ENCODE measurements around the gene HORMAD2. TPM values are rescaled to one million over a fixed set of nuclear protein-coding genes. Genes with fewer than 3 reads are reported as not detected.
A peak's percentile ranks its signal among the peaks of the same experiment; 100 is the strongest.

HORMAD2 gene
- polyA plus RNA-seq, 2 of the 4 experiments (the other 2 are of a cell fraction): not detected

- CTCF ChIA-PET: interaction anchor here (1.4 to 1.5 kb wide), 2 partner anchors 9 to 139 kb away, joined by 3 to 4 read pairs; no protein-coding TSS in a partner anchor
- no peak for FAIRE-seq
Measured at GRCh38 chr22:30115705-30116104, 35.4 kb downstream of the HORMAD2 start.

GRCh38 chr22:30116362-30117117 lies 36.3 kb downstream of the HORMAD2 start:
- H3K4me3 ChIP-seq: no peak overlapping the region
- H3K4me2 ChIP-seq: peak overlapping the region; percentile 18
- ChIA-PET POLR2A (interaction anchor here (1.1 kb wide), 1 partner anchor 89 kb away, joined by 3 read pairs; no protein-coding TSS in a partner anchor), CTCF (interaction anchor here (1.4 to 1.5 kb wide), 2 partner anchors 10 to 139 kb away, joined by 3 to 4 read pairs; no protein-coding TSS in a partner anchor)
- no peak for TF ChIP-seq FOSB (CRISPR knock-in tag; IDR thresholded peaks at IDR 0.05)
- no peak for TF ChIP-seq USF2 (IDR thresholded peaks at IDR 0.05)
- no peak for TF ChIP-seq RARB (CRISPR knock-in tag; IDR thresholded peaks at IDR 0.05)
- TF ChIP-seq KDM1A (IDR thresholded peaks at IDR 0.05; ENCODE audit: low read depth): no peak
- TF ChIP-seq CBX8 (IDR thresholded peaks at IDR 0.05): no peak
- TF ChIP-seq NR3C1 (IDR thresholded peaks at IDR 0.05): no peak
- no peak for TF ChIP-seq FOSL2 (IDR thresholded peaks at IDR 0.05)
- TF ChIP-seq FOSL2 (CRISPR knock-in tag; IDR thresholded peaks at IDR 0.05): peak; percentile 33; the same call in 1 of the 2 replicates
- no peak for TF ChIP-seq NFE2L2 (conservative IDR thresholded peaks at IDR 0.05; ENCODE audit: low read length)
- TF ChIP-seq CEBPB (IDR thresholded peaks at IDR 0.05): 0 out of 4 replicates have a peak, but pooled peaks of 1 of the 2 experiments have one; percentile 1
- peak; percentile 50 to 71; a peak in 4 of 6 replicates for ATAC-seq
- peaks cover 37% of the 10 kb centered on the region for H3K4me1 ChIP-seq
- H3K9me3 ChIP-seq: no peaks in the 10 kb centered on the region
- peak overlapping the region; percentile 49 to 84; a peak in 5 of 6 replicates for H3K27ac ChIP-seq
- no peak for DNase-seq (ENCODE audit: low read depth in 1 of 2, low spot score in 1 of 2)
- FAIRE-seq: no peak
- 34% methylated on average over 1 of the region's 1 CpG for WGBS (ENCODE audit: missing lambda C conversion rate)

More at GRCh38 chr22:30115705-30116104, 35.4 kb downstream of the HORMAD2 start:
- ATAC-seq: peak in 1 of 2 experiments; percentile 67; a peak in 2 of 6 replicates
- Histone ChIP-seq H3K9me3 (no peaks in the 10 kb centered on the region), H3K27ac (peak overlapping the region; percentile 49 to 84; a peak in 5 of 6 replicates), H3K4me3 (no peak overlapping the region), H3K4me1 (peaks cover 37% of the 10 kb centered on the region), H3K4me2 (no peak overlapping the region; the same call in 2 of the 3 replicates)
- TF ChIP-seq, protein P1, sequence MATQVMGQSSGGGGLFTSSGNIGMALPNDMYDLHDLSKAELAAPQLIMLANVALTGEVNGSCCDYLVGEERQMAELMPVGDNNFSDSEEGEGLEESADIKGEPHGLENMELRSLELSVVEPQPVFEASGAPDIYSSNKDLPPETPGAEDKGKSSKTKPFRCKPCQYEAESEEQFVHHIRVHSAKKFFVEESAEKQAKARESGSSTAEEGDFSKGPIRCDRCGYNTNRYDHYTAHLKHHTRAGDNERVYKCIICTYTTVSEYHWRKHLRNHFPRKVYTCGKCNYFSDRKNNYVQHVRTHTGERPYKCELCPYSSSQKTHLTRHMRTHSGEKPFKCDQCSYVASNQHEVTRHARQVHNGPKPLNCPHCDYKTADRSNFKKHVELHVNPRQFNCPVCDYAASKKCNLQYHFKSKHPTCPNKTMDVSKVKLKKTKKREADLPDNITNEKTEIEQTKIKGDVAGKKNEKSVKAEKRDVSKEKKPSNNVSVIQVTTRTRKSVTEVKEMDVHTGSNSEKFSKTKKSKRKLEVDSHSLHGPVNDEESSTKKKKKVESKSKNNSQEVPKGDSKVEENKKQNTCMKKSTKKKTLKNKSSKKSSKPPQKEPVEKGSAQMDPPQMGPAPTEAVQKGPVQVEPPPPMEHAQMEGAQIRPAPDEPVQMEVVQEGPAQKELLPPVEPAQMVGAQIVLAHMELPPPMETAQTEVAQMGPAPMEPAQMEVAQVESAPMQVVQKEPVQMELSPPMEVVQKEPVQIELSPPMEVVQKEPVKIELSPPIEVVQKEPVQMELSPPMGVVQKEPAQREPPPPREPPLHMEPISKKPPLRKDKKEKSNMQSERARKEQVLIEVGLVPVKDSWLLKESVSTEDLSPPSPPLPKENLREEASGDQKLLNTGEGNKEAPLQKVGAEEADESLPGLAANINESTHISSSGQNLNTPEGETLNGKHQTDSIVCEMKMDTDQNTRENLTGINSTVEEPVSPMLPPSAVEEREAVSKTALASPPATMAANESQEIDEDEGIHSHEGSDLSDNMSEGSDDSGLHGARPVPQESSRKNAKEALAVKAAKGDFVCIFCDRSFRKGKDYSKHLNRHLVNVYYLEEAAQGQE (IDR thresholded peaks at IDR 0.05): no peak
- 0 out of 2 replicates have a peak, but pooled peaks have one; percentile 49 for TF ChIP-seq HOXB13 (CRISPR knock-in tag; IDR thresholded peaks at IDR 0.05; ENCODE audit: low read depth)
- TF ChIP-seq, protein P2, sequence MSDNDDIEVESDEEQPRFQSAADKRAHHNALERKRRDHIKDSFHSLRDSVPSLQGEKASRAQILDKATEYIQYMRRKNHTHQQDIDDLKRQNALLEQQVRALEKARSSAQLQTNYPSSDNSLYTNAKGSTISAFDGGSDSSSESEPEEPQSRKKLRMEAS (IDR thresholded peaks at IDR 0.05): peak; percentile 31; the same call in 1 of the 2 replicates
- WGBS (ENCODE audit: missing lambda C conversion rate): 100% methylated on average over 2 of the region's 2 CpGs
- POLR2A ChIA-PET: interaction anchor here (1.1 kb wide), 1 partner anchor 90 kb away, joined by 3 read pairs; no protein-coding TSS in a partner anchor
- DNase-seq (ENCODE audit: low read depth in 1 of 2, low spot score in 1 of 2): no peak

- FAIRE-seq: no peak
- CTCF ChIA-PET: interaction anchor here (1.5 kb wide), 1 partner anchor 138 kb away, joined by 4 read pairs; no protein-coding TSS in a partner anchor
Measured at GRCh38 chr22:30117256-30117655, 37.0 kb downstream of the HORMAD2 start.

More at GRCh38 chr22:30117256-30117655, 37.0 kb downstream of the HORMAD2 start:
- POLR2A ChIA-PET: no interaction called here
- peak overlapping the region; percentile 18; the same call in 1 of the 3 replicates for H3K4me2 ChIP-seq
- H3K4me1 ChIP-seq: peaks cover 40% of the 10 kb centered on the region
- TF ChIP-seq NPAS2 (CRISPR knock-in tag; IDR thresholded peaks at IDR 0.05; ENCODE audit: borderline replicate concordance) (no peak), EHMT2 (IDR thresholded peaks at IDR 0.05; ENCODE audit: low read depth) (no peak), NFE2L2 (conservative IDR thresholded peaks at IDR 0.05; ENCODE audit: low read length) (no peak), FOXS1 (CRISPR knock-in tag; IDR thresholded peaks at IDR 0.05) (no peak), RCOR1 (IDR thresholded peaks at IDR 0.05; ENCODE audit: low read depth, low read length) (no peak), HOXB13 (CRISPR knock-in tag; IDR thresholded peaks at IDR 0.05; ENCODE audit: low read depth) (no peak), BHLHE40 (IDR thresholded peaks at IDR 0.05; ENCODE audit: low read depth, low read length) (no peak), FOSL2 (IDR thresholded peaks at IDR 0.05) (no peak), FOSL2 (CRISPR knock-in tag; IDR thresholded peaks at IDR 0.05) (no peak), USF2 (IDR thresholded peaks at IDR 0.05) (no peak), SREBF2 (IDR thresholded peaks at IDR 0.05) (no peak), SMC3 (IDR thresholded peaks at IDR 0.05) (no peak), KDM1A (IDR thresholded peaks at IDR 0.05; ENCODE audit: low read depth) (no peak), ZFP36 (IDR thresholded peaks at IDR 0.05; ENCODE audit: borderline replicate concordance, partially characterized antibody) (no peak), FOSB (CRISPR knock-in tag; IDR thresholded peaks at IDR 0.05) (no peak), ELK1 (IDR thresholded peaks at IDR 0.05; ENCODE audit: low read depth, low read length) (no peak)
- no peak for ATAC-seq
- DNase-seq (ENCODE audit: low read depth in 1 of 2, low spot score in 1 of 2): no peak
- WGBS (ENCODE audit: missing lambda C conversion rate): 94% methylated on average over 3 of the region's 3 CpGs
- H3K9me3 ChIP-seq: no peaks in the 10 kb centered on the region
- H3K27ac ChIP-seq: peak overlapping the region; percentile 49 to 84; a peak in 5 of 6 replicates
- no peak overlapping the region for H3K4me3 ChIP-seq

Measured in A549 (cell line).